OCI-LY3 (cell line): ENCODE results near the gene TRIM66.

Experiments
- H2AFZ ChIP-seq: fragments of 200-600, 300-600 bp; shearing (Covaris generic); 2 replicates; pipeline ENCODE4 v1.6.0; 2014; ENCODE audit warnings: antibody characterized with exemption, low read depth, low read length
- H3K27ac ChIP-seq: fragments of 200-600, 300-600 bp; sonication (generic); 2 replicates; pipeline ENCODE4 v1.5.1; 2014; ENCODE audit warnings: mild to moderate bottlenecking, low read length, moderate library complexity, mixed read lengths
- H3K27me3 ChIP-seq: fragments of 200-600, 300-600 bp; sonication (generic); 2 replicates; pipeline ENCODE4 v1.6.1; 2014; ENCODE audit warnings: low read depth, low read length, mixed read lengths
- H3K36me3 ChIP-seq: fragments of 200-600, 300-600 bp; sonication (generic); replicated peaks from 2 replicates; pipeline ENCODE3; 2014; ENCODE audit warnings: low read depth, low read length, mixed read lengths
- H3K4me1 ChIP-seq: fragments of 300-600, 200-600 bp; sonication (generic); 2 replicates; pipeline ENCODE4 v1.6.1; 2014; ENCODE audit warnings: low read length, mixed read lengths
- H3K4me2 ChIP-seq: fragments of 200-600, 300-600 bp; sonication (generic); 2 replicates; pipeline ENCODE4 v1.6.1; 2014; ENCODE audit warnings: low read length, mixed read lengths
- H3K4me3 ChIP-seq: fragments of 300-600, 200-600 bp; sonication (generic); 2 replicates; pipeline ENCODE4 v1.5.1; 2014; ENCODE audit warnings: antibody characterized with exemption, mild to moderate bottlenecking, low read length, moderate library complexity
- H3K79me2 ChIP-seq: fragments of 300-600, 200-600 bp; shearing (Covaris generic); 2 replicates; pipeline ENCODE4 v1.6.1; 2014; ENCODE audit warnings: mild to moderate bottlenecking, low read length, mixed read lengths
- H3K9ac ChIP-seq: fragments of 300-600, 200-600 bp; shearing (Covaris generic); 2 replicates; pipeline ENCODE4 v1.6.0; 2014; ENCODE audit warnings: mild to moderate bottlenecking, low read length, moderate library complexity
- H3K9me3 ChIP-seq: fragments of 200-600, 300-600 bp; shearing (Covaris generic); 2 replicates; pipeline ENCODE4 v1.6.1; 2014; ENCODE audit warnings: low read length, mixed read lengths; ENCODE audit not compliant: insufficient read depth
- H4K20me1 ChIP-seq: fragments of 200-600, 300-600 bp; sonication (generic); 2 replicates; pipeline ENCODE4 v1.6.1; 2016; ENCODE audit warnings: low read length, mixed read lengths; ENCODE audit not compliant: insufficient read depth
- CTCF ChIP-seq: fragments of 200-600, 300-600 bp; sonication (generic); IDR thresholded peaks from 2 replicates; pipeline ENCODE4 v1.5.1; 2014; ENCODE audit warnings: antibody characterized with exemption, low read length, low read depth
- EZH2phosphoT487 ChIP-seq: fragments of 200-600 bp; shearing (Covaris generic); IDR thresholded peaks from 2 replicates; pipeline ENCODE4 v1.6.1; 2018; ENCODE audit warnings: antibody characterized with exemption, mixed run types, low read depth

TRIM66 gene

GRCh38 chr11:8729837-8730696, 47.6 kb upstream of the TRIM66 start:
- H3K27me3 ChIP-seq: no peaks in the 10 kb centered on the region
- no peak overlapping the region for H3K9ac ChIP-seq
- no peaks in the 10 kb centered on the region for H4K20me1 ChIP-seq
- H3K27ac ChIP-seq: no peak overlapping the region
- no peaks in the 10 kb centered on the region for H3K9me3 ChIP-seq
- peaks cover 37% of the 10 kb centered on the region for H3K4me1 ChIP-seq
- TF ChIP-seq EZH2phosphoT487: no peak
- TF ChIP-seq CTCF: no peak
- no peak overlapping the region for H3K4me3 ChIP-seq
- H2AFZ ChIP-seq: no peak overlapping the region
- H3K79me2 ChIP-seq: no peaks in the 10 kb centered on the region
- no peaks in the 10 kb centered on the region for H3K36me3 ChIP-seq
- H3K4me2 ChIP-seq: no peak overlapping the region

- Histone ChIP-seq H3K4me2 (no peak overlapping the region), H2AFZ (no peak overlapping the region), H3K9ac (no peak overlapping the region), H3K27me3 (no peaks in the 10 kb centered on the region), H4K20me1 (no peaks in the 10 kb centered on the region), H3K27ac (no peak overlapping the region), H3K79me2 (no peaks in the 10 kb centered on the region), H3K36me3 (no peaks in the 10 kb centered on the region), H3K9me3 (no peaks in the 10 kb centered on the region), H3K4me1 (peaks cover 30% of the 10 kb centered on the region), H3K4me3 (no peak overlapping the region)
- no peak for TF ChIP-seq EZH2phosphoT487
- TF ChIP-seq CTCF: no peak
Observed at GRCh38 chr11:8729067-8729466, 46.6 kb upstream of the TRIM66 start.

- H3K27me3 ChIP-seq: no peaks in the 10 kb centered on the region
- TF ChIP-seq EZH2phosphoT487: no peak
- no peak for TF ChIP-seq CTCF
- H3K27ac ChIP-seq: no peak overlapping the region
- H3K36me3 ChIP-seq: no peaks in the 10 kb centered on the region
- H3K9me3 ChIP-seq: no peaks in the 10 kb centered on the region
- no peak overlapping the region for H3K4me2 ChIP-seq
- no peaks in the 10 kb centered on the region for H4K20me1 ChIP-seq
- peaks cover 25% of the 10 kb centered on the region for H3K4me1 ChIP-seq
- no peak overlapping the region for H2AFZ ChIP-seq
- no peaks in the 10 kb centered on the region for H3K79me2 ChIP-seq
- no peak overlapping the region for H3K4me3 ChIP-seq
- H3K9ac ChIP-seq: no peak overlapping the region
Observed at GRCh38 chr11:8728563-8728962, 46.1 kb upstream of the TRIM66 start.

- no peaks in the 10 kb centered on the region for H3K9me3 ChIP-seq
- TF ChIP-seq EZH2phosphoT487: no peak
- no peak for TF ChIP-seq CTCF
- no peaks in the 10 kb centered on the region for H3K27me3 ChIP-seq
- no peak overlapping the region for H2AFZ ChIP-seq
- H3K27ac ChIP-seq: no peak overlapping the region
- H3K79me2 ChIP-seq: no peaks in the 10 kb centered on the region
- no peaks in the 10 kb centered on the region for H4K20me1 ChIP-seq
- H3K9ac ChIP-seq: no peak overlapping the region
- H3K4me1 ChIP-seq: peaks cover 3% of the 10 kb centered on the region
- H3K4me3 ChIP-seq: no peak overlapping the region
- no peak overlapping the region for H3K4me2 ChIP-seq
- H3K36me3 ChIP-seq: no peaks in the 10 kb centered on the region
Observed at GRCh38 chr11:8726395-8726794, 43.9 kb upstream of the TRIM66 start.
